Measurements from ENCODE around the gene METAP1. TPM values are rescaled to one million over a fixed set of nuclear protein-coding genes. Genes with fewer than 3 reads are reported as not detected.

The METAP1 gene
- total and polyA plus RNA-seq, 2 of the 8 experiments (the other 6 are each of a cell fraction or from before 2014, with no cell fraction given), result 50.6 to 85.2 TPM

DNA sequence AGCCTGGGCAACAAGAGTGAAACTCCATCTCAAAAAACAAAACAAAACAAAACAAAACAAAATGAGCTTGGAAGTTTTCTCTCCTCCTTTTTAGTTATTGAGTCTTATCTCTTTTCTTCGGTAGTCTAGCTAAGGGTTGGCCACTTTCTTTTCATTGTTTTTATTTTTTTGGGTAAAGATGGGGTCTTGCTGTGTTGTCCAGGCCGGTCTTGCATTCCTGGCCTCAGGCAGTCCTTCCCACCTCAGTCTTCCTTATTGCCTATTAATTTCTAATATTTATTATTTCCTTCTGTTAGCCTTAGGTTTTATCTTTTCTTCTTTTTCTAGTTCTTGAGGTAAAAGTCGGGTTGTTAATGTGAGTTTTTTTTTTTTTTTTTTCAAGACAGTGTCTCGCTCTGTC, 16.4 kb downstream of the METAP1 start:
- CTCF ChIA-PET (ENCODE audit: partially characterized antibody), result interaction anchor here (0.6 to 1.8 kb wide), 2 partner anchors 43 to 164 kb away, joined by 3 to 8 read pairs; no protein-coding TSS in a partner anchor
- H4K20me1 ChIP-seq (replicated peaks in 1 of 2; ENCODE audit: control insufficient read depth in 1 of 2, insufficient read depth in 2 of 2, low read length in 2 of 2), result peaks cover 3 to 6% of the 10 kb centered on the region in 2 experiments

More for the DNA sequence above, 16.4 kb downstream of the METAP1 start:
- Histone ChIP-seq H3K23ac (ENCODE audit: insufficient read length) (no peak overlapping the region), H2AFZ (ENCODE audit: low read length) (no peak overlapping the region), H2AK5ac (ENCODE audit: low read depth, low read length) (no peak overlapping the region), H3K36me3 (ENCODE audit: control insufficient read depth in 2 of 4, insufficient read depth in 4 of 4, low read length in 3 of 4) (peaks cover 0 to 10% (median 3%) of the 10 kb centered on the region in 4 experiments; a peak in 3 of 8 replicates), H3K4me3 (ENCODE audit: extremely low read depth in 1 of 4, insufficient read depth in 2 of 4, low read depth in 3 of 4, low read length in 4 of 4) (no peak overlapping the region), H2BK20ac (ENCODE audit: low read length) (no peak overlapping the region), H2BK12ac (ENCODE audit: low read depth, low read length) (no peak overlapping the region), H3K4me2 (ENCODE audit: insufficient read depth in 1 of 2, low read depth in 2 of 2, low read length in 2 of 2) (no peak overlapping the region), H3K18ac (ENCODE audit: extremely low read depth, low read length) (no peak overlapping the region), H2BK15ac (ENCODE audit: low read length) (no peak overlapping the region), H3K23me2 (ENCODE audit: low read depth, low read length) (no peaks in the 10 kb centered on the region), H3K27me3 (replicated peaks in 1 of 4; ENCODE audit: control insufficient read depth in 3 of 4, extremely low read depth in 1 of 4, insufficient read depth in 3 of 4, low read length in 3 of 4) (no peaks in the 10 kb centered on the region), H3K4me1 (replicated peaks in 1 of 4; ENCODE audit: control insufficient read depth in 3 of 4, insufficient read depth in 4 of 4, low read length in 3 of 4) (peaks cover 0 to 3% (median 1%) of the 10 kb centered on the region in 4 experiments; a peak in 2 of 7 replicates), H4K91ac (replicated peaks; ENCODE audit: insufficient read length, low read length) (no peak overlapping the region), H4K5ac (ENCODE audit: insufficient read length, low read depth, low read length) (no peak overlapping the region), H2BK5ac (ENCODE audit: low read depth, low read length) (no peak overlapping the region), H3K9me3 (ENCODE audit: insufficient read depth in 2 of 2, low read depth in 1 of 2, low read length in 1 of 2) (peaks cover 3 to 7% of the 10 kb centered on the region in 2 experiments; a peak in 3 of 4 replicates), H3K56ac (replicated peaks; ENCODE audit: insufficient read length, low read depth, low read length) (no peak overlapping the region), H3K14ac (ENCODE audit: insufficient read length) (no peak overlapping the region), H3K9ac (replicated peaks in 1 of 4; ENCODE audit: extremely low read depth in 1 of 4, low read depth in 3 of 4, low read length in 3 of 4) (no peak overlapping the region), H4K8ac (ENCODE audit: extremely low read depth, insufficient read depth, low read length) (no peak overlapping the region), H3K79me2 (ENCODE audit: control insufficient read depth in 1 of 2, insufficient read depth in 2 of 2, low read length in 2 of 2) (peaks cover 23 to 100% of the 10 kb centered on the region in 2 experiments), H3K79me1 (ENCODE audit: low read depth, low read length) (peaks cover 11% of the 10 kb centered on the region), H3K27ac (ENCODE audit: low read depth, low read length) (no peak overlapping the region), H3K4ac (replicated peaks; ENCODE audit: insufficient read length, low read depth, low read length) (no peak overlapping the region), H2BK120ac (replicated peaks; ENCODE audit: low read depth, low read length) (no peak overlapping the region)
- no peak for FAIRE-seq
- 72% methylated on average over 3 of the region's 4 CpGs; no CpG with 5 or more reads in 1 of the 2 experiments for WGBS, 2 experiments (ENCODE audit: extremely low coverage in 1 of 2, insufficient coverage in 1 of 2, insufficient read length in 1 of 2, insufficient replicate concordance in 2 of 2, low coverage in 1 of 2, low lambda C conversion rate in 2 of 2, missing lambda C conversion rate in 1 of 2)
- POLR2A ChIA-PET (ENCODE audit: partially characterized antibody), result interaction anchor here (0.8 to 9.7 kb wide), 4 partner anchors 10 to 84 kb away, joined by 3 to 106 read pairs (median 5); partner anchors contain the start of genes EIF4E and METAP1
- TF ChIP-seq USF2 (IDR thresholded peaks at IDR 0.05; ENCODE audit: low read length) (no peak), POU5F1 (IDR thresholded peaks at IDR 0.05; ENCODE audit: low read depth, low read length) (no peak), KDM5A (IDR thresholded peaks at IDR 0.05; ENCODE audit: low read length) (no peak), YY1 (IDR thresholded peaks at IDR 0.05; ENCODE audit: low read depth, low read length) (no peak), JUND (IDR thresholded peaks at IDR 0.05; ENCODE audit: low read length) (no peak), ASH2L (IDR thresholded peaks at IDR 0.05; ENCODE audit: low read length) (no peak), SP4 (IDR thresholded peaks at IDR 0.05; ENCODE audit: low read length) (no peak), RXRA (IDR thresholded peaks at IDR 0.05; ENCODE audit: insufficient read depth, low read depth, low read length) (no peak), FOSL1 (IDR thresholded peaks at IDR 0.05; ENCODE audit: insufficient read depth, low read depth, low read length) (no peak), RBBP5 (IDR thresholded peaks at IDR 0.05; ENCODE audit: borderline replicate concordance, low read depth, low read length) (no peak), CEBPB (IDR thresholded peaks at IDR 0.05; ENCODE audit: low read depth, low read length) (no peak), SUZ12 (IDR thresholded peaks at IDR 0.05; ENCODE audit: low read length) (no peak)
- TF ChIP-seq, protein P1, sequence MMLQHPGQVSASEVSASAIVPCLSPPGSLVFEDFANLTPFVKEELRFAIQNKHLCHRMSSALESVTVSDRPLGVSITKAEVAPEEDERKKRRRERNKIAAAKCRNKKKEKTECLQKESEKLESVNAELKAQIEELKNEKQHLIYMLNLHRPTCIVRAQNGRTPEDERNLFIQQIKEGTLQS (IDR thresholded peaks at IDR 0.05; ENCODE audit: insufficient read depth, low read depth, low read length), result no peak
- DNase-seq (ENCODE audit: low read depth in 1 of 2, low spot score in 2 of 2), result no peak
